Endothelial cell of umbilical vein (primary cell): ENCODE results near the gene SSNA1.

Experiments used
- JUN ChIP-seq: IDR thresholded peaks from 2 replicates; pipeline ENCODE4 v1.6.1; 2011; ENCODE audit warnings: borderline replicate concordance, low read depth; ENCODE audit not compliant: insufficient read length, insufficient read depth
- POLR2A ChIP-seq: IDR thresholded peaks from 2 replicates; pipeline ENCODE4 v1.6.1; 2012; ENCODE audit warnings: low read depth, mild to moderate bottlenecking, control low read depth, low read length
- POLR2AphosphoS5 ChIP-seq: IDR thresholded peaks from 2 replicates; pipeline ENCODE4 v1.6.1; 2012; ENCODE audit warnings: low read depth, mild to moderate bottlenecking, control low read depth, low read length, moderate library complexity; ENCODE audit not compliant: insufficient read depth
- TF ChIP-seq, protein P1 (sequence below), 2 donors: IDR thresholded peaks; 1 replicate in 1 of 2; 2 replicates in 1 of 2; pipeline ENCODE4 v1.5.1; 2011; ENCODE audit warnings: low read length in 2 of 2, mild to moderate bottlenecking in 2 of 2, moderate library complexity in 2 of 2, control low read depth in 1 of 2, inconsistent platforms in 1 of 2, low read depth in 1 of 2; ENCODE audit not compliant: insufficient read depth in 1 of 2; ENCODE audit errors: extremely low read depth in 1 of 2

DNA sequence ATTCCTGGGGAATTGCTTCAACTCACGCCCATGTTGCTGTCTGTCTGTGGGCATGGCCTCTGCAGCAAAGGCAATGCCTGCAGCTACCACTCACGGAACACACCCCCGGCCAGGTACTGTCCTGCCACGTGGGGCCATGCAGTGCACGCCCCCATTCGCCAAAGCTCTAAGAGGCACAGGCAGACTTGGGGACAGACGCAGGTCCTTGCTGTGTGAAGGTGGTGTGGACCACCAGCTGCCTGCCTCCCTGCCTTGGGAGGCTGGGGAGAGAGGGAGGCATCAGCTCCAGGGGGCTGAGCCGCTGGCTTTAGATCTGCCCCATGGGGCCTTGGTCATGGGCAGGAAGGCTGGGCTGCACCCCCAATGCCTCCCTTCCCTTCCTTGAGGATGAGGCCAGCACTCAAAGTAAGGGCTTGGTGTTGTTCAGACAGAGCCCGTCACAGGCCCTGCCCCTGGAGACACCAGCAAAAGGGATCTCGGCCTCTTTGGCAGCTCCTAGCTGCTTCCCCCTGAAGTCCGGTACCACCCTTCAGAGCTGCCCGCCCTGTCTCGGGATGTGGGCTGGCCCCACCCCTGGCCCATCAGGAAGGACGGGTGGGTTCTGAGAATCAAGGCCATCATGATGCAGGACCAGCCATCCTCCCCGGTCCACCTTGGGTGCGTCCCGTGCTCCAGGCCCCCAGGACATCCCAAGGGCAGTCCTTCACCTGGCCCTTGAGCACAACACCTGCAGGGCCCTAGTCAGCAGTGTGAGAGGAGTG, 47.2 kb upstream of the SSNA1 start:
- TF ChIP-seq, protein P1, sequence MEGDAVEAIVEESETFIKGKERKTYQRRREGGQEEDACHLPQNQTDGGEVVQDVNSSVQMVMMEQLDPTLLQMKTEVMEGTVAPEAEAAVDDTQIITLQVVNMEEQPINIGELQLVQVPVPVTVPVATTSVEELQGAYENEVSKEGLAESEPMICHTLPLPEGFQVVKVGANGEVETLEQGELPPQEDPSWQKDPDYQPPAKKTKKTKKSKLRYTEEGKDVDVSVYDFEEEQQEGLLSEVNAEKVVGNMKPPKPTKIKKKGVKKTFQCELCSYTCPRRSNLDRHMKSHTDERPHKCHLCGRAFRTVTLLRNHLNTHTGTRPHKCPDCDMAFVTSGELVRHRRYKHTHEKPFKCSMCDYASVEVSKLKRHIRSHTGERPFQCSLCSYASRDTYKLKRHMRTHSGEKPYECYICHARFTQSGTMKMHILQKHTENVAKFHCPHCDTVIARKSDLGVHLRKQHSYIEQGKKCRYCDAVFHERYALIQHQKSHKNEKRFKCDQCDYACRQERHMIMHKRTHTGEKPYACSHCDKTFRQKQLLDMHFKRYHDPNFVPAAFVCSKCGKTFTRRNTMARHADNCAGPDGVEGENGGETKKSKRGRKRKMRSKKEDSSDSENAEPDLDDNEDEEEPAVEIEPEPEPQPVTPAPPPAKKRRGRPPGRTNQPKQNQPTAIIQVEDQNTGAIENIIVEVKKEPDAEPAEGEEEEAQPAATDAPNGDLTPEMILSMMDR (IDR thresholded peaks at IDR 0.05; ENCODE audit: extremely low read depth in 1 of 2, insufficient read depth in 1 of 2, low read depth in 1 of 2, low read length in 2 of 2) = no peak
- no peak for TF ChIP-seq POLR2AphosphoS5
- no peak for TF ChIP-seq POLR2A
- no peak for TF ChIP-seq JUN
